CD4-positive, alpha-beta memory T cell (primary cell): ENCODE results near the gene PDLIM7. TPM values are rescaled to one million over a fixed set of nuclear protein-coding genes. Genes with fewer than 3 reads are reported as not detected.

ENCODE experiments used
- CTCF ChIA-PET: fragments of 350-600 bp; sonication (Branson Sonifier 250); formaldehyde crosslinking; loops from one replicate; lab custom pipeline; 2021; ENCODE audit warnings: inconsistent platforms; ENCODE audit not compliant: partially characterized antibody; lab: Charles Lee
- POLR2A ChIA-PET: fragments of 350-600 bp; sonication (Branson Sonifier 250); formaldehyde crosslinking; loops from one replicate; lab custom pipeline; 2021; ENCODE audit not compliant: partially characterized antibody; lab: Charles Lee
- DNase-seq, 5 donors: peaks; one replicate each; pipeline versions ENCODE4 v3.0.0 to v3.0.0-alpha.2; 2020 to 2022; ENCODE audit warnings: mixed read lengths in 1 of 5
- H3K27ac ChIP-seq: one replicate; pipeline ENCODE4 v1.7.0; 2013; ENCODE audit warnings: low read depth, low read length
- H3K27me3 ChIP-seq: 2 replicates; pipeline ENCODE4 v1.7.0; 2013; ENCODE audit warnings: mild to moderate bottlenecking, low read length, moderate library complexity; ENCODE audit not compliant: insufficient read depth
- H3K36me3 ChIP-seq: 2 replicates; pipeline ENCODE4 v1.7.0; 2013; ENCODE audit warnings: mild to moderate bottlenecking, low read length, moderate library complexity; ENCODE audit not compliant: insufficient read depth
- H3K4me1 ChIP-seq: 2 replicates; pipeline ENCODE4 v1.7.0; 2013; ENCODE audit warnings: mild to moderate bottlenecking, low read length, moderate library complexity; ENCODE audit not compliant: insufficient read depth
- H3K4me3 ChIP-seq, 2 donors: one replicate each; pipeline ENCODE4 v1.7.0; 2013; ENCODE audit warnings: low read length in 2 of 2, mild to moderate bottlenecking in 1 of 2
- H3K9me3 ChIP-seq, 2 donors: one replicate each; pipeline ENCODE4 v1.7.0; 2013; ENCODE audit warnings: low read length in 2 of 2, control low read depth in 1 of 2; ENCODE audit not compliant: control insufficient read depth in 1 of 2
- H3K27ac Mint-ChIP-seq, 7 donors: one replicate each; pipeline ENCODE4 v1.8.0; 2020 to 2021; ENCODE audit warnings: mixed read lengths in 7 of 7, mild to moderate bottlenecking in 6 of 7, inconsistent platforms in 3 of 7, moderate library complexity in 3 of 7
- H3K27me3 Mint-ChIP-seq, 2 donors: one replicate each; pipeline ENCODE4 v1.8.0; 2020 to 2021; ENCODE audit warnings: mixed read lengths in 2 of 2
- H3K36me3 Mint-ChIP-seq, 2 donors: one replicate each; pipeline ENCODE4 v1.8.0; 2020 to 2021; ENCODE audit warnings: mixed read lengths in 2 of 2, inconsistent platforms in 1 of 2, mild to moderate bottlenecking in 1 of 2
- H3K4me1 Mint-ChIP-seq, 4 donors: one replicate each; pipeline ENCODE4 v1.8.0; 2020 to 2021; ENCODE audit warnings: mixed read lengths in 4 of 4, mild to moderate bottlenecking in 1 of 4
- H3K4me3 Mint-ChIP-seq, 8 donors: one replicate each; pipeline ENCODE4 v1.8.0; 2020 to 2021; ENCODE audit warnings: mixed read lengths in 8 of 8, mild to moderate bottlenecking in 7 of 8, moderate library complexity in 6 of 8, inconsistent platforms in 3 of 8
- H3K9me3 Mint-ChIP-seq, 8 donors: one replicate each; pipeline ENCODE4 v1.8.0; 2020 to 2021; ENCODE audit warnings: mixed read lengths in 8 of 8, mild to moderate bottlenecking in 5 of 8, inconsistent platforms in 3 of 8, moderate library complexity in 1 of 8
- intact Hi-C: fragments of 100-400 bp; cut with micrococcal nuclease; formaldehyde crosslinking; loops from one replicate; pipeline ENCODE4 v1.15.1; 2023
- polyA plus RNA-seq, 2 donors: library from polyadenylated mRNA; unstranded; fragments of 300-500 nt; fragmentation: Illumina TruSeq; gene quantifications; one replicate each; pipeline ENCODE4 v1.2.3, GENCODE V29; 2021
- total RNA-seq, 2 experiments: library from RNA; stranded (reverse); gene quantifications; one replicate each; pipeline ENCODE4 v1.2.3, GENCODE V29; 2021

The PDLIM7 gene
- total and polyA plus RNA-seq, 4 experiments from 2014 or later, result 3.3 to 7.3 (median 4.6) TPM

GRCh38 chr5:177456976-177457851 is 40.2 kb downstream of the PDLIM7 start:
- intact Hi-C loops, result loop anchor here (1.0 to 5.0 kb wide), 3 partner anchors 67 to 325 kb away; partner anchors contain the start of gene NSD1
- no peaks in the 10 kb centered on the region for H3K9me3 ChIP-seq
- peaks cover 20% of the 10 kb centered on the region for H3K4me1 ChIP-seq

GRCh38 chr5:177456591-177456964 is 40.8 kb downstream of the PDLIM7 start:
- CTCF ChIA-PET, result interaction anchor here (0.7 to 26.1 kb wide), 16 partner anchors 10 to 610 kb away, joined by 3 to 821 read pairs (median 3); partner anchors contain the start of genes F12, MXD3, PDLIM7 and PFN3
- POLR2A ChIA-PET, result interaction anchor here (0.6 to 18.7 kb wide), 8 partner anchors 11 to 143 kb away, joined by 3 to 555 read pairs (median 16); partner anchors contain the start of genes PDLIM7, PFN3 and PRR7
- no peaks in the 10 kb centered on the region for H3K9me3 ChIP-seq
- H3K4me1 Mint-ChIP-seq, result peaks cover 11 to 36% (median 22%) of the 10 kb centered on the region in 4 donors
- H3K36me3 ChIP-seq, result no peaks in the 10 kb centered on the region
- H3K4me1 ChIP-seq, result peaks cover 16% of the 10 kb centered on the region
- H3K27ac ChIP-seq, result no peak overlapping the region
- H3K27me3 ChIP-seq, result no peaks in the 10 kb centered on the region
- peak overlapping the region in 6 of 7 donors; percentile 50 to 97 (median 94) for H3K27ac Mint-ChIP-seq
- H3K9me3 Mint-ChIP-seq, result peaks cover 0 to 2% (median 0%) of the 10 kb centered on the region in 8 donors
- intact Hi-C loops, result loop anchor here (1.0 to 5.0 kb wide), 3 partner anchors 66 to 324 kb away; partner anchors contain the start of gene NSD1
- peaks cover 0 to 7% of the 10 kb centered on the region in 2 donors for H3K36me3 Mint-ChIP-seq
- H3K27me3 Mint-ChIP-seq, result peaks cover 0 to 2% of the 10 kb centered on the region in 2 donors
- peak overlapping the region in 1 of 2 donors; percentile 77 for H3K4me3 ChIP-seq
- peak overlapping the region in 6 of 8 donors; percentile 81 to 96 (median 88) for H3K4me3 Mint-ChIP-seq
- no peak for DNase-seq

More at GRCh38 chr5:177456976-177457851, 40.2 kb downstream of the PDLIM7 start:
- no peaks in the 10 kb centered on the region for H3K36me3 ChIP-seq
- POLR2A ChIA-PET, result interaction anchor here (0.6 to 18.7 kb wide), 10 partner anchors 12 to 143 kb away, joined by 3 to 555 read pairs (median 8); partner anchors contain the start of genes GRK6, PDLIM7, PFN3 and PRR7
- Mint-ChIP-seq H3K27ac (peak overlapping the region in 6 of 7 donors; percentile 27 to 97 (median 68)), H3K4me1 (peaks cover 8 to 31% (median 19%) of the 10 kb centered on the region in 4 donors), H3K36me3 (peaks cover 0 to 7% of the 10 kb centered on the region in 2 donors), H3K27me3 (peaks cover 0 to 2% of the 10 kb centered on the region in 2 donors), H3K4me3 (peak overlapping the region in 3 of 8 donors; percentile 50 to 83 (median 52)), H3K9me3 (peaks cover 0 to 2% (median 0%) of the 10 kb centered on the region in 8 donors)
- CTCF ChIA-PET, result interaction anchor here (0.7 to 26.1 kb wide), 18 partner anchors 9 to 609 kb away, joined by 3 to 821 read pairs (median 3); partner anchors contain the start of genes DDX41, F12, MXD3 and PDLIM7
- no peak overlapping the region for H3K4me3 ChIP-seq
- H3K27ac ChIP-seq, result no peak overlapping the region
- no peaks in the 10 kb centered on the region for H3K27me3 ChIP-seq
- peak in 4 of 5 donors; percentile 47 to 75 (median 57) for DNase-seq

- peaks cover 0 to 2% (median 0%) of the 10 kb centered on the region in 8 donors for H3K9me3 Mint-ChIP-seq
Observed at GRCh38 chr5:177455661-177456590, 41.5 kb downstream of the PDLIM7 start.

DNA sequence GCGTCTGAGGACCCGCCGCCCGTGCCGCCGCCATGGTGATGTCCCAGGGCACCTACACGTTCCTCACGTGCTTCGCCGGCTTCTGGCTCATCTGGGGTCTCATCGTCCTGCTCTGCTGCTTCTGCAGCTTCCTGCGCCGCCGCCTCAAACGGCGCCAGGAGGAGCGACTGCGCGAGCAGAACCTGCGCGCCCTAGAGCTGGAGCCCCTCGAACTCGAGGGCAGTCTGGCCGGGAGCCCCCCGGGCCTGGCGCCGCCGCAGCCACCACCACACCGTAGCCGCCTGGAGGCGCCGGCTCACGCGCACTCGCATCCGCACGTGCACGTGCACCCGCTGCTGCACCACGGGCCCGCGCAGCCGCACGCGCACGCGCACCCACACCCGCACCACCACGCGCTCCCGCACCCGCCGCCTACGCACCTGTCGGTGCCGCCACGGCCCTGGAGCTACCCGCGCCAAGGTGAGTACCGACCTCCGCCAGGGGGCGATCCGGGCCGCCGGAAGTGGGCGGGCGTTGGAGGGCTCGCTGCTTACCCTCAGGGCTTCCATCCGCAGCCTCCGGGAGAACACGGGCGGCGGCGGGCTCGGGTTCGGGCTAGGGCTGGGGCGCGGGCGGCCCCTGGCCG is 42.3 kb downstream of the PDLIM7 start:
- Histone ChIP-seq H3K4me3 (peak overlapping the region; percentile 36 to 77), H3K27me3 (no peaks in the 10 kb centered on the region), H3K9me3 (no peaks in the 10 kb centered on the region), H3K4me1 (peaks cover 16% of the 10 kb centered on the region), H3K36me3 (no peaks in the 10 kb centered on the region), H3K27ac (peak overlapping the region; percentile 96)
- peak; percentile 93 to 95 (median 94) for DNase-seq
- intact Hi-C loops, result loop anchor here (2.0 to 5.0 kb wide), 2 partner anchors 323 to 338 kb away; partner anchors contain the start of gene NSD1
- Mint-ChIP-seq H3K4me1 (peaks cover 9 to 36% (median 23%) of the 10 kb centered on the region in 4 donors), H3K27me3 (peaks cover 0 to 2% of the 10 kb centered on the region in 2 donors), H3K27ac (peak overlapping the region; percentile 47 to 97 (median 87)), H3K4me3 (peak overlapping the region; percentile 71 to 91 (median 82)), H3K9me3 (peaks cover 0 to 2% (median 0%) of the 10 kb centered on the region in 8 donors), H3K36me3 (peaks cover 0 to 9% of the 10 kb centered on the region in 2 donors)
- ChIA-PET POLR2A (interaction anchor here (0.6 to 20.7 kb wide), 31 partner anchors 8 to 154 kb away, joined by 3 to 1171 read pairs (median 8); partner anchors contain the start of genes F12, GRK6, LMAN2 and PDLIM7), CTCF (interaction anchor here (0.8 to 26.1 kb wide), 31 partner anchors 9 to 269 kb away, joined by 3 to 821 read pairs (median 5); partner anchors contain the start of genes DBN1, F12, GRK6 and LMAN2)

More at GRCh38 chr5:177455661-177456590, 41.5 kb downstream of the PDLIM7 start:
- H3K9me3 ChIP-seq, result no peaks in the 10 kb centered on the region
- peak overlapping the region; percentile 96 for H3K27ac ChIP-seq
- Mint-ChIP-seq H3K4me1 (peaks cover 9 to 36% (median 22%) of the 10 kb centered on the region in 4 donors), H3K27ac (peak overlapping the region; percentile 86 to 97 (median 94)), H3K36me3 (peaks cover 0 to 7% of the 10 kb centered on the region in 2 donors), H3K4me3 (peak overlapping the region; percentile 81 to 96 (median 87)), H3K27me3 (peaks cover 0 to 2% of the 10 kb centered on the region in 2 donors)
- intact Hi-C loops, result loop anchor here (1.0 to 5.0 kb wide), 4 partner anchors 66 to 339 kb away; partner anchors contain the start of gene NSD1
- ChIA-PET POLR2A (interaction anchor here (0.6 to 20.7 kb wide), 32 partner anchors 8 to 302 kb away, joined by 3 to 1171 read pairs (median 6); partner anchors contain the start of genes F12, GRK6, LMAN2 and PDLIM7), CTCF (interaction anchor here (0.6 to 26.1 kb wide), 32 partner anchors 8 to 270 kb away, joined by 3 to 821 read pairs (median 5); partner anchors contain the start of genes DBN1, F12, GRK6 and LMAN2)
- H3K4me1 ChIP-seq, result peaks cover 16% of the 10 kb centered on the region
- peak; percentile 84 to 92 (median 87) for DNase-seq
- H3K4me3 ChIP-seq, result peak overlapping the region; percentile 36 to 77
- no peaks in the 10 kb centered on the region for H3K36me3 ChIP-seq
- H3K27me3 ChIP-seq, result no peaks in the 10 kb centered on the region

- peak overlapping the region; percentile 31 to 89 (median 82) for H3K4me3 Mint-ChIP-seq
- ChIA-PET CTCF (interaction anchor here (0.8 to 26.1 kb wide), 25 partner anchors 9 to 268 kb away, joined by 3 to 821 read pairs (median 6); partner anchors contain the start of genes F12, GRK6, LMAN2 and MXD3), POLR2A (interaction anchor here (0.7 to 20.7 kb wide), 26 partner anchors 9 to 153 kb away, joined by 3 to 1171 read pairs (median 8); partner anchors contain the start of genes F12, GRK6, LMAN2 and PDLIM7)
- peaks cover 0 to 2% (median 0%) of the 10 kb centered on the region in 8 donors for H3K9me3 Mint-ChIP-seq
- peaks cover 0 to 9% of the 10 kb centered on the region in 2 donors for H3K36me3 Mint-ChIP-seq
- Histone ChIP-seq H3K4me1 (peaks cover 16% of the 10 kb centered on the region), H3K4me3 (peak overlapping the region in 1 of 2 donors; percentile 77), H3K27ac (peak overlapping the region; percentile 96), H3K9me3 (no peaks in the 10 kb centered on the region), H3K27me3 (no peaks in the 10 kb centered on the region), H3K36me3 (no peaks in the 10 kb centered on the region)
- peak overlapping the region; percentile 76 to 97 (median 85) for H3K27ac Mint-ChIP-seq
- DNase-seq, result peak; percentile 88 to 94 (median 91)
- peaks cover 0 to 2% of the 10 kb centered on the region in 2 donors for H3K27me3 Mint-ChIP-seq
- intact Hi-C loops, result loop anchor here (1.0 to 5.0 kb wide), 6 partner anchors 8 to 338 kb away; partner anchors contain the start of genes GRK6, NSD1, PDLIM7 and PRR7
- peaks cover 9 to 36% (median 23%) of the 10 kb centered on the region in 4 donors for H3K4me1 Mint-ChIP-seq
Observed at GRCh38 chr5:177454397-177455035, 42.9 kb downstream of the PDLIM7 start.
